Activated CD4-positive, alpha-beta T cell treated with anti-CD3 and anti-CD28 coated beads, Interleukin-2, amount 50 U/mL, for 1 hour (primary cell): ENCODE measurements around the gene INPP5A.

Experiments
- DNase-seq: peaks from one replicate; pipeline ENCODE4 v3.0.0-alpha.2; 2020

The INPP5A gene

GRCh38 chr10:132536877-132537683, 507 bp upstream of the INPP5A start:
- peak; percentile 100 for DNase-seq

- DNase-seq, result no peak
Observed at GRCh38 chr10:132538031-132538789, 623 bp downstream of the INPP5A start.

GRCh38 chr10:132538790-132539421, 1.3 kb downstream of the INPP5A start:
- DNase-seq, result no peak

- peak; percentile 53 for DNase-seq
Observed at GRCh38 chr10:132539431-132539839, 1.8 kb downstream of the INPP5A start.

DNA sequence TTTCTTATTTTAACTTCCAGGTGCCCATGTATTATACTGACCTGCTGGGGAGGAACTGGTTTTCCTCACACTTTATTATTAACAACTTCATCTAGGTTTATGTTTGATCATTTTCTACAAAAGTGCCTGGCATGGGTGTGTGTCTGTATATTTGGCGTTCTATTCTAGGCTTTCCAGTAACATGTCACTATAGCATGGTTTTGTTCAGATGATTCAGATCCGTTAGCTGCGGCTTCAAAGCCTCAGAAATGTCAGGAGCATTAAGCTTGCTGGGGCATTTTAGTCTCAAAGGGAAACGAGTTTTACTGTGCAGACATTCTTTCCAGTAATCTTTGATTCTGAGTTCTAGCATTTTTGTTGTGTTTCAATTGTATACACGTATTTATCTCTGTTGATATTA, 2.3 kb downstream of the INPP5A start:
- DNase-seq, result no peak

DNA sequence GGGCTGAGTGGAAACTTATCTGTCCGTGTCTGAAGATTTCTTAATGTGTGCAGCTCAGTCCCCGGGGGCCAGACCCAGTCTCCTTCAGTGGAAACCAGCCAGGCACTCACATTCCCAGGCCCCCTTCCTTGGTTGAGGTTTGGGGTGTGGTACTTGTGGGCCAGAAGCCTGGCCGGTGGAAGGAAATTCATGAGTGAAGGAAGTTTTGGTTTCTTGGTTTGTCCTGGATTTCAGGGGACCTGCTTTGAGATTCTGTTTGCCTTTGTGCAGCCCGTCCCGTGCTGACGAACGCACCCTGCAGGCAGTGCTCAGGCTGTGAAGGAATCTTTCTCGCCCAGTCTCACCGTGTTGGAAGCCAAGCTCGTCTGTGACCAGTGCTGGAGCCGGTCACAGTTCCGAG, 2.9 kb downstream of the INPP5A start:
- DNase-seq, result no peak

DNA sequence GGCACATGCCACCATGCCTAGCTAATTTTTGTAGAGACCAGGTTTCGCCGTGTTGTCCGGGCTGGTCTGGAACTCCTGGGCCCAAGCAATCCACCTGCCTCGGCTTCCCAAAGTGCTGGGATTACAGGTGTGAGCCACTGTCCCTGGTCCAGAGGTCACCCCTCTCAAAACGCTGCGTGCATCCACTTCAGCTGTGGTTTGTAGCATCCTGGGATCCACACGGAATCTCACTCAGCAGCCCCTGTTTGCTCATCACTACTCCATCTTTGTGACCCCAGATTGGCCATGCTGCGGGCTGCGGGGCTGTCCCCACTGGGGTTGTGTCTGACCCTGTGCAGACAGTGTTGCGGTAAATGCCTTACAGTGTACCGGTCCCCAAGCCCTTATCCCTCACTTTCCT, 3.5 kb downstream of the INPP5A start:
- DNase-seq, result no peak

DNA sequence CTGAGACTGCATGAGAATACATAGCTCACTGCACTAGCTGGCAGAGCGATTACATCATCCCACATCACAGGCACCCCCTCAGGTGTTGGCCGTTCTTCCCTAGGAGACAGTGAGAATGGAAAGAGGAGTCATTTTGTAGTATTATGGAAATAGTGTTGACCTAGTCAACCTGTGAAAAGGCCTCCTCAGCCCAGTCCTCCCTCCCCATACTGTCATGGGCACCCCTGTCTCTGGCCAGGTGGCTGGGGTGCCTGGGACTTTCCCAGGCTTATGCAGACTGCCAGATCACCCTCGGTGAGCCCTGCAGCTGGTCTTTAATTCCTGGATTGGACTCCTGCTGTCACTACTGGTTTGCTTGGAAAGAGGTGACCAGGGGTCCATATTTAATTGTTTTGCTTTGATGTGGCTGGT, 4.0 kb downstream of the INPP5A start:
- no peak for DNase-seq

DNA sequence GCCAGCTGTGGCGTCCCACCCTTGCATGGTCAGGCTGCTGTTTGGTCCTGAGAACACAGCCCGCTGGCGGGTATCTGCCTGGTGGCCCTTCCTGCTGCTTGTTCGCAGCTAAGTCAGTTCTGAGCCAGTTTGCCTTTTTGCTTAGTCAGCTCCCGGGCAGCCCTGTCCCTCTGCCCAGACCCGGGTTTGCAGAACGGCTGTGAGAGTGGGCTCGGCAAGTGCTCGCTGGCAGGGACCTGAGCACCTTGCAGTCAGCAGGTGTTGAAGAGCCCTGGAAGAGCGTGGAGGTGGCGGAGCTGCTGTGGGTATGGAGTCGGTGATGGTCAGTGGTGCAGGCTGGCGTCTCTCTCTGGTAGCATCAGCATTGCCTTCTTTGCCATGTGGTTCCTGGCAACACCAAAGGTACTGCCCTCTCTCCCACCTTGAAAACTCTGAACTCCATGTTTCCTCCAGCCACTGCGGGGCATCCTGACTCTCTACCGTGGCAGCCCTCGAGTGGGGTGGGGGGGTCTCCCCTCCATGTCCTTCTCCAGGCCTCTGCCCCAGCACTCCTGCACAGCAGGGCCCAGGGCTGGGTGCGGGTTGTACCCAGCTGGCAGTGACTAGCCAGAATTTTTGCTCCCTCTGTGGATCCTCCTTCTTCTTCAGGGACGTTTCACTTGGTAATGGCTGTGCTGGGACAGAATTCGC, 4.6 kb downstream of the INPP5A start:
- no peak for DNase-seq

DNA sequence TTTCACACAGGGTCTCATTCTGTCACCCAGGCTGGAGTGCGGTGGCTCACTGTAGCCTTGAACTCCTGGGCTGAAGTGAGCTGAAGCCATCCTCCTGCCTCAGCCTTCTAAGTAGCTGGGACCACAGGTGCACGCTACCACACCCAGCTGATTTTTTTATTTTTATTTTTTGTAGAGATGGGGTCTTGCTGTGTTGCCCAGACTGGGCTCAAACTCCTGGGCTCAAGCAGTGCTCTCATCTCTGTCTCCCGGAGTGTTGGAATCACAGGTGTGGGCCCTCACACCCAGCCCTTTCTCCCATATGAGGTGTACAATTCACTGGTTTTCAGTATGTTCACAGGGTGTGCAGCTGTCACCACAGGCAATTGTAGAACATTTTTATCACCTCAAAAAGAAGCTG, 5.2 kb downstream of the INPP5A start:
- DNase-seq, result no peak

- no peak for DNase-seq
Observed at GRCh38 chr10:132543916-132544743, 6.5 kb downstream of the INPP5A start.

DNA sequence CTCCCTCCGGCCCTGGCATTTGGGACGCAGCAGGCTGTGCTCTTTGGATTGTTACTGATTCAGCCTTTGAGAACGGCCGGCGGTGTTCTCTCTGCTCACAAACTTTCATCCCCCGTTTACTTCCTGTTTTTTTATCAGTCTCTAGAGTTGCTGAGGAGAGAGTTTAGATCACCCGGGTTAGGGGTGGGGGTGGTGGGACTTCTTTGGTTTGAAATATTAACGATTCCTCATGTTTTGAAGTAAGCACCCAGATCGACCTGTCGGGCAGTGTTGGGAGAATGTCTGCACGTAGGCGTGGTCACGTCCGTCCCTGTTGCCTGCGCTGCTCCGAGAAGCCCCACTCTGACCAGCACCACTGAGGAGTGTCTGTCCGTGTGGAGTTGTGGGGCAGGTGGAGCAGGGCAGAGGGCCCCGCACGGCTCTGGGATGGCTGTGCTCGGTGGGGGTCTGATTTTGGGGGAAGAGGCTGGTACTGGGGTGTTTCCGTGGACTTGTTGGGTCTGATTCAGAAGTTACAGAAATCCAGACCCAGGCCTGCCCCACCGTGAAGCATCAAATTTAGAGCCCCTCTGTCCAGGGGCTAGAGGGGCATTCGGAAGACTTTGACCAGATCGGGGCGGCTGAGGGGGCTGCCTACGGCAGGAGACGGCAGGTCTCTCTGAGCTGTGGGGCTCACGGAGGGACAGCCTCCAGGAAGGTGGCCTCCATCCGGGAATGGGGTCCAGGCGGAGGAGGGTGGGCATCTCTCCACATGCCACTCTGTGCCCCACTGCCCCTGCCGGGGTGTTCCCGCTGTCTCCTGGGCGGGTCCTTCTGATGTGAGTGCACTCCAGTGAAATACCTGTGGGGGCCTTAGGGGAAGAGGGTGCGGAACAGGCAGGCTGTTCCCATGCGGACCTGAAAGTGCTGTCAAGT, 7.4 kb downstream of the INPP5A start:
- no peak for DNase-seq

GRCh38 chr10:132545659-132546367, 8.2 kb downstream of the INPP5A start:
- DNase-seq, result no peak

GRCh38 chr10:132546567-132547420, 9.2 kb downstream of the INPP5A start:
- DNase-seq, result no peak

GRCh38 chr10:132547421-132547861, 9.9 kb downstream of the INPP5A start:
- no peak for DNase-seq

DNA sequence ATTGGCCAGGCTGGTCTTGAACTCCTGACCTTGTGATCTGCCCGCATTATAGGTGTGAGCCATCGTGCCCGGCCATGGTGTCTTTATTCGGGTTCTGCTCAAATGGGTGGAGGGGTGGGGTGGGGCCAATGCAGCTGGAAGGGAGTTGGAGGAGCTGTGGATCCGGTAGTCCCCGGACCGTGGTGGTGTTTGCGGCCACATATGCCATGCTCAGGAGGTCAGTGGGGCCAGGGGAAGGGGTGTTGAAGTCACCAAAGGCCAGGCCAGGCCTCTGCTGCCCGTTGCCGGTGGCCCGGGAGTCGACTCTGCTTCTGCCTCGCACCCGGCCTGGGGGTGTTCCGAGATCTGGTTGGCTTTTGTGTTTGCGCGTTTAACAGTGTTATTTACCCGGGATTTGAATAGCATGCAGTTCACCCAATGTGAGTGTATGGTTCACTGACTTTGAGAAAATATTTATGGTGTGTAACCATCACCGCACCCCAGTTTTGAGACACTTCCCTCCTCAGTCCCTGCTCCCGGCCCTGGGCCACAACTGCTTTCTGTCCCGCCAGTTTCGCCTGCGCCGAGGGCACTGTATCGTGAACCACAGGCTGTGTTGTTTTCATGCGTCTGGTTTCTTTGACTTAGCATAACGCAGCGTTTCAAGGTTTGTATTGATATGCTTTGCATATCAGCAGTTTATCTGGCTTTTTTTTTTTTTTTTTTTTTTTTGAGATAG, 10.7 kb downstream of the INPP5A start:
- no peak for DNase-seq

GRCh38 chr10:132548869-132549268, 11.3 kb downstream of the INPP5A start:
- DNase-seq, result no peak

DNA sequence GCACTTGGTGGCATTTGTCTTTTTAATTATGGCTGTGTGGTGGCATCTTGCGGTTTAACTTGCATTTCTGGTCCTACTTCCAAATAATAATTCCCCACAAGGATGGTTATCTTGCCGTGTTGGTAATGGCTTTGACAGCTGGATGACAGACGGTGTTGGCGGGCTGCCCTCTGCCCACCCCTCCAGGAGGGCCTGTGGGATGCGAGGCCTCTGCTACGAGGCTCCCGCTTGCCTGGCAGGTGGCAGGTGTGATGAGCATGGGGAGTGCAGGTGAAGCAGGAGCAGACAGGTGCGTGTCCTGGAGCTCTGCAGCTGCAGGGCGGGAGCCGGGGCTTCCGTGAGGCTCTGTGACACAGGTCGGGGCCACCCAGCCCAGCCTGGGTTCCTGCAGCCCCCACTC, 11.8 kb downstream of the INPP5A start:
- no peak for DNase-seq
